NT2/D1 (cell line): Measurements from ENCODE around the gene RTP3.

Source experiments
- SUZ12 ChIP-seq: IDR thresholded peaks from 2 replicates; pipeline ENCODE4 v1.6.1; 2011; ENCODE audit not compliant: insufficient read length, insufficient read depth; ENCODE audit errors: extremely low read depth
- ZNF274 ChIP-seq: IDR thresholded peaks from 2 replicates; pipeline ENCODE4 v1.6.1; 2011; ENCODE audit warnings: mild to moderate bottlenecking, low read depth, low read length

GRCh38 chr3:46527239-46527638 is 29.5 kb downstream of the RTP3 start:
- TF ChIP-seq SUZ12 = no peak
- TF ChIP-seq ZNF274 = no peak
